ENCODE measurements around the gene NAA80. TPM values are rescaled to one million over a fixed set of nuclear protein-coding genes. Genes with fewer than 3 reads are reported as not detected.
"Not testable (repeated sequence)": the region's sequence is repeated elsewhere in the genome, so short reads cannot be mapped to it uniquely, and the experiment has no call there.

NAA80 gene
- total RNA-seq, 1 donor from 2014 or later = 3.6 TPM

DNA sequence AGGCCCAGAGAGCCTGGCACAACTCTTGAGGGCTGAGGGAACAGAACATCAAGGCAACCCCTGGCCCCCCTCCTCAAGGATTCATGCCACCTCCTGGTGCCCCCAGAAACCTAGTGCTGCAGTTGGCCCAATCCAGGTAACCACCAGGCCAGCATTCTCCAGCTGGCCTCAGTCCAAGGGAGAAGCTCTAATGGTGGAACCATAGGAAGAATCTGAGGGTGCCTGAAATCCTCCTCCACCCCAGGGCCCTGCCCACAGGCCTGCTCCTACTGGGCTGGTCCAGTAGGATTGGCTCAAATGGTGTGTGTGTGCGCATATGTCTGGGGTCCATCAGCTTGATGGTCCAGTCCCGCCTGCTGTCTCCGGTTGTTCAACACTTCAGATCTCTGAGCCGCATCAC lies 15.6 kb upstream of the NAA80 start:
- no peak for DNase-seq (ENCODE audit: low read depth, low spot score)

DNA sequence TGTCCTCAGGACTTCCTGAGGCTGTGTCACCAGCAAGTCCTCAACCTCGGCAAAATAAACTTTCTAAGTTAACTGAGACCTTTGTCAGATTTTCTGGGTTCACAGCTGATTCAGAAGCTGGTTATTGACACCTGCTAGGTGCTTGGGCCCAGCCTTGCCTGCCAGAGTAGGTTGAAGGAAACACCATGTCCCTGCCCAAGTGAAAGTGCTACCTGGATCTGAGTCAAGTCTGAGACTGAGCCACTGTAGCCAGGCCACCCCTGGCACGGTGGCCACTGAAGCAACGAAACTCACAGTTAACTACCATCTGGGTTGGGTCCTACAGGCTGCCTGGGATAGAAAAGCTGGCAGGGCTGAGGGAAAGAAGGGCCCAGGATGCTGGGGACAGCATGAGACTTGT lies 15.1 kb upstream of the NAA80 start:
- no peak for DNase-seq (ENCODE audit: low read depth, low spot score)

DNA sequence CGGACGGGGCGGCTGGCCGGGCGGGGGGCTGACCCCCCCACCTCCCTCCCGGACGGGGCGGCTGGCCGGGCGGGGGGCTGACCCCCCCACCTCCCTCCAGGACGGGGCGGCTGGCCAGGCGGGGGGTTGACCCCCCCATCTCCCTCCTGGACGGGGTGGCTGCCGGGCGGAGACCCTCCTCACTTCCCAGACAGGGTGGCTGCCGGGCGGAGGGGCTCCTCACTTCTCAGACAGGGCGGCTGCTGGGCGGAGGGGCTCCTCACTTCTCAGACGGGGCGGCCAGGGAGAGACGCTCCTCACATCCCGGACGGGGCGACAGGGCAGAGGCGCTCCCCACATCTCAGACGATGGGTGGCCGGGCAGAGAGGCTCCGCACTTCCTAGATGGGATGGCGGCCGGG lies 12.8 kb upstream of the NAA80 start:
- not testable (repeated sequence) for DNase-seq (ENCODE audit: low read depth, low spot score)

DNA sequence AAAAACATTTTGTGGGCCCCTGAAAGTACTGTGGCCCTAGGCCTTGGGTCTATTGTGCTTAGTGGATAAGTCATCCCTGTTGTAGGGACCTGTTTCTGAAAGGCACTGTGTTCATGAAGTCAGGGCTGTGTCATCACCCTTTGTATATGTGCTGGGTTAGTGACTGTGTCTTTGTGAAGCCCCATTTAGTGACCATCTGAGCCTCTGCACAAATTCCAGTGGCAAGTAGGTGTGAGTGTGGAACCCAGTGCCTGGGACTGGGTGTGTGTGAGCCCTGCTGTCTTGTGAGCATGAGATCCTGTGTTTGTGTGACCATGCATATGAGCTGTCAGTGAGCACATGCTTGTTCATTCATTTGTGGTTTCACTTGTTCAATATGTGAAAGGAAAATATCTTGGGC lies 5.4 kb upstream of the NAA80 start:
- no peak for DNase-seq (ENCODE audit: low read depth, low spot score)

DNA sequence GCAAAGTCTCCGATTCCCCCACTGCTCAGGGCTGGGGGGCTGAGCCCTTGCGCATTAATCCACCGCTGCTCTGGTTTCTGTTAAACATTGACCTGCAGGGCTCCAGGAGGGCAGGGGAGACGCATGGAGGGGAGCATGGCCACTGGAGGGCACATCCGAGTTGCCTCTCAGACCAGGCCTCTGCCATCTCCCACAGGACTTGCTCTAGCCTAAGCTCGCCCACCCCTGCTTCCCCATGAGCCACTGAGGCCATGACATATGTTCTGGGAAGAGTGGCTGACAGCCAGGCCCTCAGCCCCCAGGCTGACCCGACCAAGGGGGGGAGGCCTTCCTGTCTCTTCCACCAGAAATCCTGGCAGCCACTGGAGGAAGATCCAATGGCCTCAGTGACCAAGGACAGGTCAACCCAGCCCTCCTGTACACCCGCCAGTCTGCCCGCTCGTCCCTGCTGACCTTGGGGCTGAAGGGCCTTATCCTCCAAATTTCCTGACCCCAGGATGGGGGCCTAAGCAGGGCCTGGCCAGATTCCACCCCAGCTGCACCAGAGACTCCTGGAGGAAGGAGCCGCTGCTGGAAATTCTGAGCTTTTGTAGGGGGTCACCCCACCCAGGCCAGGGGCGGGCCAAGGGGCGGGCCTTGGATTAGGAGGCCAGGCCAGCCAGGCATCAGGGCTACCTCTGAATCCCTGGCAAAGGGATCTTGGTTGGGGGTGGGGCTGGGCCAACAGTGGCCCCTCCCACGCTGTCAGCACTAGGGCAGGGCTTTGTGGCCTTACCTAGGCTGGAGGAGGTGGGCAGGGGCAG lies 4.0 kb upstream of the NAA80 start, which contains the start of gene HYAL1:
Gene HYAL1, minus strand, starts transcription at position 562 of the 803 bp plus-strand sequence. CDS start 618 bp downstream, outside the sequence.
- no peak for DNase-seq (ENCODE audit: low read depth, low spot score)

DNA sequence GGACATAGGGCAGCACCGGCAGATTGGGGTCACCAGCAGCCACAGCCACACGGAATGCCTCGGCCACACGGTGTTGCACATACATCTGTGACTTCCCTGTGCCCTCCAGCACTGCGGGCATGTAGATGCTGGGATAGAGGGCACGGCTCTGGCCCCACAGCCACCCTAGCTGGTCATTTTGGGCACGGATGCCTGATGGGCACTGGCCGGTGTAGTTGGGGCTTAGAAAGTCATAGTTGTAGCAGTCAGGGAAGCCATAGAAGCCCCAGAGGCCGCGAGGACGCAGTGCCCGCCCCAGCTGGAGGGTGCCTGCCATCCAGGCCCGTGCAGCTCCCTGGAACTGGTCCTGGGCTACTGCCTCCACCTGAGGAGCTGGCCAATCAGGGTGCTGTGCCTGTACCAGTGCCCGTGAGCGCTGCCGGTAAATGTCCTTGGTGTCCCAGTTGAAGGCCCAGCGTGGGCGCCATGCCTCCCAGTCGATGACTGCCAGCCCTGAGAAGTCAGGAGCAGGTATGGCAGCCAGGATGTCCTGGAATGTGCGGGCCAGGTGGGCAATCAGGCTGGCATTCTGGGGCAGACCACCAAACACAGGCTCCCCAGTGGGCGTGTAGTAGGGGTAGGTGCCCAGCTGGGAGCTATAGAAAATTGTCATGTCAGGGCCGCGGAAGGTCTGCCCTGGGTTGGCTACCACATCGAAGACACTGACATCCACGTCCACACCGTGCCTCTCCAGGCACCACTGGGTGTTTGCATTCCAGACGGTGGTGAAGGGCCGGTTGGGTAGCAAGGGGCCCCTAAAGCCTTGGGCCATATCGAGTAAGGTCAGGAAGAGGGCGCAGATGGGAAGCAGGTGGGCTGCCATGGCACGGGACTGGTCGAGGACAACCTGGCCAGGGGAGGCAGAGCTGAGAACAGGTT lies 3.1 kb upstream of the NAA80 start:
- DNase-seq (ENCODE audit: low read depth, low spot score) = no peak

DNA sequence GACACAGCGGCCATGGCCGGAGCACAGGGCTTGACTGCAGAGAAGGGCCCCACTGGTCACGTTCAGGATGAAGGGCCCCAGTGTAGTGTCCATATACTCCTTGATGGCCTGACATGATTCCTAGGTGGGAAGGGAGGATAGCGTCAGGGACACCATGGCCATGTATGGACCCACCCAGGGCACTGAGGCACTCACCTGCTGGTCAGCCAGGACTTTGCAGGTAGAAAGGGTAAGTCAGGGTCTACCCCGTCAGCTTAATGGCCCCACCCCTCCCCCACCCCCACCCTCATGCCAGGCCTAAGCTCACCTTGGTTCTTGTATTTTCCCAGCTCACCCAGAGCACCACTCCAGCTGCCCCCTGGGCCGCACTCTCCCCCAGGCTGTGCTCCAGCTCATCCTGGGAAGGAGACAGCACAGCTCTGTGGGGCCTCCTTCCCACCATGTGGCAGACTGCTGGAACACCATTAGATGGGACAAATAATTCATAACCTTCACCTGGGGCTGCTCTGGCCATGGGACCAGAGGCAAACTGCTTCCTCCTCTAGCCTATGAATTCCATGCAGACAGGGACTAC lies 1.6 kb upstream of the NAA80 start:
- no peak for DNase-seq (ENCODE audit: low read depth, low spot score)

DNA sequence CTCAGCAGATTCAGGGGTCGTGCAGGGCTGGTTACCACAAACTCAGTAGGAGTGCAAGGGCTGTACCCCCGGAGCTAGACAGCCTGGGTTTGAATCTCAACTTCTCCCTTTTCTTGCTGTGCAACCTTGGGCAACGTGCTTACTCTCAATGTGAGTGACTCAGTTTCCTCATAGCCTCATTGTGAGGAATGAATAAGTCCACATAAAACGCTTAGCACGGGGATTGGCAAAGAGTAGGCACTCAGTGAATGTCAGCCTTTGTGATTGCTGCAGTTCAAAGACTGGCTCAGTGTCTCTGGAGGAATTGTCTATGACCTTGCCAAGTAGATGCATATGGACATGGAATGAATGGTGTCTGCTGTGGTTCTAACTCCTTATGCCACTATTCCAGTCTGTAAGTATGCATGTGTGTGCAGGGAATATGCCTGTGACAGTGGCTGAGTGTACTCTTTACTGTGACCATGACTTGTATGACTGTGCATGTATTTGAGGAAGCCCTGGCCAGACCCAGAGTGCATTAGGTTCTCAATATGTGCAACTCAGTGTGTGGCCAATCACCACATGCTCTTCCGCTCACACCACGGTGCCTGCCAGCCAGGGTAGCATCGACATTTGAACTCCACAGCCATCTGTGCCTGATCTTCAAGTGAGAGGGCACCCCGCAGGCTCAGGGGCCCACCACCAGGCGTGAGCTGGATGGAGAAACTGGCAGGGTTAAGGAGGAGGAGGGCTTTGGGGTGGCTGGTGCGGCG lies 900 bp upstream of the NAA80 start:
- DNase-seq (ENCODE audit: low read depth, low spot score) = no peak

DNA sequence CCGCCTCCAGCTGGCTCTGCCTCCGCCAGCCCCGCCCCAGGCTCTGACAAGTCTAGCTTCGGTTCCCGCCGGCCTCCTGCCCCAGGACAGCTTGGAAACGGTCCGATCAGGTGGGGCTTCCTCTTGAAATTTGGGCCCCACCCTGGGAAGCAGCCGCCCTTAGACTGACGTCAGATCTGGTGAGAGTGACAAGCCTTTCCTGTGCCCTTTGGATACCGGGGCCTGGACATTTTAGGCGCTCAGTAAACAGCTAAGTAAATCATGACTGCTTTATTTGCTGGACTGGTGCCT lies 378 bp upstream of the NAA80 start:
- DNase-seq (ENCODE audit: low read depth, low spot score) = no peak

DNA sequence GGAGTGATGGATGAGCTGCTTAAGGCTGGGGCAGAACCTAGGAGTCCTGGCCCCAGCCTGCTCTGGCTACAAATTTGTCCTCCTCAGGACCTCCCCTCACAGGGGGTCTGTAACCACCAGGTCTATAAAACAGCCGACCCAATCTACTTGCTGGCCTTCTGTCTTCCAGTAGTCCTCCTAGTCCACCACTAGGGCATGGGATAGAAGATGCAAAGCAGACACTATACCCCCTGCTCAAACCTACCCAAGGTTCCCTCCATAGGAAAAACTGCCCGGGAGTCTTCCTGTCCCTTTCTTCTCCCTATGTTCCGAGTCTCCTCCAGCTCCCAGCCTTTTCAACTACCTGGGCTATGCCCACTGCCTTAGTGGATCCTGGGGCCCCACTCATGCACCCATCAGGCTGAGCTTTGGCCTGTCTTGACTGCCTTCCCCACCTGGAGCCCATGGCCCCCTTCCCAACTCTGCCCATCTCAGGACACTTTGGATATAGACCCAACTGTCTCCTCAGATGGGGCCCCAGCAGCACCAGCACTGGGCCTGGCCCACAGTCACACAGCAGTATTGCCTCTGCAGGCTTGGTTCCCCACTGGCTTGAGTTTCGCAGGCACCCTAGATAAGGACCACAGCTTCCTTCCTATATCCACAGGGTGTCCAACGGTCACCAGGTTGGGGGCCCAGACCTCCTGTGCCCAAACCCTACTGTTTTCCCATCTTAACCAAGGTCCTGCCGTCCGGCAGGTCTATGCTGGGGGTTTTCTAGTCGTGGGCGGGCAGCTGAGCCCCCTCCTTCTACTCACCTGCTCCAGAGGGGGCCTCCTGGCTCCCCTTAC lies 1.1 kb downstream of the NAA80 start:
- DNase-seq (ENCODE audit: low read depth, low spot score) = no peak

DNA sequence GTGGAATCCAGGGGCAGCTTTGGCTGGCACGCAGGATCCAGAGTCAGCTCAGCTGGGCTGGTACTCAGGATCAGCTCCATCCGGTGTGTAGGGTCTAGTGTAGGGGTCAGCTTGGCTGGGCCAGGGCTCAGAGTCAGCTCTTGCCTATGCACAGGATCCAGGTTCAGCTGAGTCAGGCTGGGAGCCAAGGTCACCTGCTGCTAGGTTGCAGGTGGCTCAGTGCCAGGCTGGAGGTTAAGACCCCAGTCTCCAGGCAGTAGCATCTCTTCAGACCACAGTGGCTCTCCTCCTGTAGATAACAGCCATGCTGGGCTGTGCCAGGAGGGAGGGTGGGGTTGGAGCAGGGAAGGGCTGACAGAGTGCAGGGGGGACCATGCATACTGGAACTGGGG lies 1.8 kb downstream of the NAA80 start:
- DNase-seq (ENCODE audit: low read depth, low spot score) = no peak

DNA sequence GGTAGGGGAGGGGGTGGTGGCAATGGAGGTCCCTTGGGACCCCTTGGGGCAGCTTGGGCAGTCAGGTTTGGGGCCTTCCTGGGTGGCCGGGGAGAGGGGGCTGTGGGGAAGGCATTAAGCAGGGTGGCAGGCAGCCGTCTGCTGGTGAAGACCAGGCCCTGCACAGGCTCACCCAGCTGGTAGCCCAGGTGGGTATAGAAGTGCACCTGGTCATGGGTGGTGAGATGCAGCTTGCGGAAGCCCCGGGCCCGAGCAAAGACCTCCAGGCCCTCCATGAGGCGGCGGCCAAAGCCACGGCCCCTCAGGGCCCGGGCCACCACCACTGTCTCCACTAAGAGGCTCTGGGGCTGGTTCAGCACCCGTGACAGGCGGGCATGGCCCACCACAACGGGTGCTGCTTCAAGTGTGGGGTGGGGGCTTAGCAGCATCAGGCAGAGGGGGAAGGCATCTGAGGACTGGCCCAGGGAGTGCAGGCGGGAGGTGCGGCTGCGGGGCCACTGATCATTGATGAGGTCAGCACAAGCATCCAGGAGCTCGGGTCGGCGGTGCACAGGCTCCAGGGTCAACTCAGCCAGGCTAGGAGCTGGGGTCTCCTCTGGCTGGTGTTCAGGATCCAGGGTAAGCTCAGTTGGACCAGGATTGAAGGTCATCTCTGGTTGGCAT lies 2.4 kb downstream of the NAA80 start:
- no peak for DNase-seq (ENCODE audit: low read depth, low spot score)

DNA sequence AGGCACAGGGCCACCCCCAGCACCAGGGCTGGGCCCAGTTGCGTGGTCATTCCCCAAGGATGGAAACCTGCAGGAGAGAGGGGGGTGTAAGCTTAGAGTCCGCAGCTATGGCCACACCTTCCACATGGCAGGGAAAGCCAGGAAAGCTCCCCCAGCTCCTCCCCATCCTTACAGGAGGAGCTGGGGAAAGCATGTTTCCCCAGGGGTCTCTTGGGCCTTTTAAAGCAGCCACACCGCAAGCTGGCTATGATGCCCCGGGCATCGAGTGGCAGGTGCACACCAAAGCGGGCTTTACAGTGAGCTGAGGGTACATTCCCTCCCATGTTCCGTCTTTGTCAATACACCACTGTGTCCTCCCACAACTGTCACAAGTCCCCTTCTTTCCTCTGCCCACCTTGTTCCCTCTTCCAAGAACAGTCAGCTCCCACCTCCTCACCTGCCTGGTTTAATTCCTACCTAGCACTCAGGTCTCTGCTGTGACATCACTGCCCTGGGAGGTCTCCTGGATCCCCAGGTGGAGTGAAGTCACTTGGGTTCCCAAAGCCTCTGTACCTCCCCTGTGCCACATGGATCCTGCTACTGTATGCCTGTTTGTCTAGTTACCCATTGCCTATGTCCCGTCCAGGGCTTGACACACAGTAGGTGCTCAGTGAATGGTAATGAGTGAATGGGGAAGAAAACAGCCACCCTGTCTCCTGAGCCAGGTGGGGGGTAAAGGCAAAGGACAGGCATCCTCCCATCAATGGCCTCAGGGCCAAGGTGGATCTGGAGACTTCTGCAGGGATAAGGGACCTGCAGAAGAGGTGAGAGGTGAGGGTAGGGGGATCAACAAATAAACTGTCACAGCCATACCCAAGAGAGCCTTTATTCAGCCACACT lies 3.4 kb downstream of the NAA80 start:
- DNase-seq (ENCODE audit: low read depth, low spot score) = no peak

DNA sequence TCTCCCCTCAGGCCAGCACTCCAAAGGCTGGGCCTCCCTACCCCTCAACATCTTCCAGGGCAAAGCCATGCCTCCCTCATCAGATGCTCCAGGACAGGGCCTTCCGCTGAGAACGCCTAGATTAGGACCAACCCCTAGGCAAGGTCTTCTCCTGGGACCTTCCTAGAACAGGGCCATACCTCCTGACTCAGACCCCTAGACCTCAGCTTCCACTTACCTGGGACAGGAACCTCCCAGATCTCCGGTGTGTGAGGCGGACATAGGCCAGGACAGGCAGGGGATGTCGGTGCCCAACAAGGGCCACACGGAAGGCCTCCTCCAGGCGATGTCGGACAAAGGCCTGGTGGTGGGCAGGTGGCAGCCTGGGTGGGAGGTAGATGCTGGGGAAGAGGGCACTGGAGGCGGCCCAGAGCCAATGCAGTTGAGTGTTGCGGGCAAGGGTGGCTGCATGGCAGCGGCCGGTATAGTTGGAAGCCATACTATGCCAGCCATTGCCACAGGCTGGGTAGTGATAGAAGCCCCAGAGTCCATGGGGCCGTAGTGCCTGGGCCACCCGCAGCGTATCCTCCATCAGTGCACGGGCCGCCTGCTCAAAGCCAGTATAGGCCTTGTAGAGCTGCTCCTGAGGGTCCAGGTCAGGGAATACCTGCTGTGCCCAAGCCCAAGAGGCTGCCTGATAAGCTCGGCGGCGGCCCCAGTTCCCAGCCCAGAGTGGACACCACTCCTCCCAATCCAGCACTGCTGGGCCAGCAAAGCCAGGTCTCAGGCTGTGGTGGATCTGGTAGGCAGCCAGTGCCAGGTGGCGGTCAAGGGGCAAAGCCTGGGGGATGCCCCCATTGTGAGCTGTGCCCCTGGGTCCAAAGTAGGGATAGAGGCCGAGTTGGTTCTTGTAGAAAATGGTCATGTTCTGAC lies 4.5 kb downstream of the NAA80 start:
- DNase-seq (ENCODE audit: low read depth, low spot score) = no peak

DNA sequence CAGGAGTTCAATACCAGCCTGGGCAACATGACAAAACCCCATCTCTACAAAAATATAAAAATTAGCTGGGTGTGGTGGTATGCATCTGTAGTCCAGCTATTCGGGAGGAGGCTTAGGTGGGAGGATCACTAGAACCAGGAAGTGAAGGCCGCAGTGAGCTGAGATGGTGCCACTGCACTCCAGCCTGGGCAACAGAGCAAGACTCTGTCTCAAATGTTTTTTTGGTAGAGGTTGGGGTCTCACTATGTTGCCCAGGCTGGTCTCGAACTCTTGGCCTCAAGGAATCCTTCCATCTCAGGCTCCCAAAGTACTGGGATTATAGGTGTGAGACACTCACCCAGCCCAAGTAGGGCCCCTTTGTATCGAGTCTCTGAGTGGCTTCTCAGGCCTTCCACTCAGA lies 5.1 kb downstream of the NAA80 start:
- DNase-seq (ENCODE audit: low read depth, low spot score) = no peak

DNA sequence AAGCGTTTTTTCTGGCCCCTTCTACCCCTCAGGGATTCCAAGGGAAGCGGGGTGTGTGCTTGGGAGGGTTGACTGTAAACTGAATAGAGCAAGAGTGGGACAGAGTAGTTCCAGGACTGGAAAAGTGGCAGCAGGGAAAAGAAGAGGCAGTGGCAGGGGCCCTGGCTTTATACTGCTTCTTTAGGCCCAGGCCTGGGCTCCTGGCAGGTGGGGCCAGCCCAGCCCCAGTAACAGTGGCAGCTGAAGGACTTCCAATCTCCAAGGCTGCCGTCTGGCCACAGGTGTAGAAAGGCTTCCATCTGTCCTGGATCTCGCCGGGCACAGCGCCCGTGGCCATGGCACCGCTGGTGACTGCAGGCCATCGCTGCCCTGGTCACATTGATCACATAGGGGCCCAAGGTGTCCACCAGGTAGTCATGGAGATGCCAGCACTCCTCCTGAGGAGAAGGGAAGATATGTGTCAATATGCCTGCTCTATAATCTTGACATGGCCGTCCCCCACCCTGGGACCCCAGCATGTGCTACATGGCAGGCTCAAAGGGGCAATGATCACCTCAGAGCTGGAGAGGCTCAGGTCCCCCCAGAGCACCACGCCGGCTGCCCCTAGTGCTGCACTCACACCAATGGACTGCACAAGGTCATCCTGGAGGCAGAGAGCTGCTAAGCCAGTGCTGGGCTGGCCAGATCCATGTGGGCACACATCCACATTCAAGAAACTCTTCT lies 6.0 kb downstream of the NAA80 start:
- no peak for DNase-seq (ENCODE audit: low read depth, low spot score)

Data from pulmonary artery endothelial cell (primary cell).